Measurements from ENCODE around the gene CA9. TPM values are rescaled to one million over a fixed set of nuclear protein-coding genes. Genes with fewer than 3 reads are reported as not detected.

The CA9 gene
- total RNA-seq, 1 experiment from 2014 or later, result 6.6 TPM

- Histone ChIP-seq H3K9me2 (ENCODE audit: insufficient read depth) (no peaks in the 10 kb centered on the region), H3K4me3 (no peak overlapping the region), H3K4me1 (replicated peaks; ENCODE audit: insufficient read depth) (peaks cover 8% of the 10 kb centered on the region), H3K4me2 (no peak overlapping the region), H3K79me2 (ENCODE audit: low read depth) (no peaks in the 10 kb centered on the region), H3K9me3 (ENCODE audit: insufficient read depth, low read depth) (no peaks in the 10 kb centered on the region), H3F3A (ENCODE audit: insufficient read depth, low read depth) (peaks cover 8% of the 10 kb centered on the region; the same call in 1 of the 2 replicates), H3K27ac (no peak overlapping the region), H2AFZ (no peak overlapping the region), H4K20me1 (ENCODE audit: insufficient read depth) (no peaks in the 10 kb centered on the region), H3K27me3 (ENCODE audit: insufficient read depth, low read depth) (no peaks in the 10 kb centered on the region), H3K36me3 (ENCODE audit: low read depth) (peaks cover 4% of the 10 kb centered on the region; the same call in 1 of the 2 replicates)
- TF ChIP-seq CTCF (conservative IDR thresholded peaks at IDR 0.05), result no peak
- TF ChIP-seq EZH2 (IDR thresholded peaks at IDR 0.05; ENCODE audit: low read depth), result no peak
- BruUV-seq (replicated peaks), result no TSS peak
- ChIA-PET POLR2A (ENCODE audit: unreplicated experiment) (interaction anchor here (0.6 kb wide), 1 partner anchor 636 kb away, joined by 20 read pairs; no protein-coding TSS in a partner anchor), CTCF (no interaction called here)
- DNase-seq, result no peak
- intact Hi-C loops (cut with micrococcal nuclease; ENCODE audit: unreplicated experiment), result no loop called here
Observed at GRCh38 chr9:35717132-35717870, 43.6 kb downstream of the CA9 start.

GRCh38 chr9:35718721-35719511 is 45.2 kb downstream of the CA9 start:
- no peak overlapping the region for H3K4me3 ChIP-seq
- POLR2A ChIA-PET (ENCODE audit: unreplicated experiment), result no interaction called here
- no peaks in the 10 kb centered on the region for H3K9me3 ChIP-seq (ENCODE audit: insufficient read depth, low read depth)
- H3K79me2 ChIP-seq (ENCODE audit: low read depth), result no peaks in the 10 kb centered on the region
- H3K27me3 ChIP-seq (ENCODE audit: insufficient read depth, low read depth), result no peaks in the 10 kb centered on the region
- H4K20me1 ChIP-seq (ENCODE audit: insufficient read depth), result no peaks in the 10 kb centered on the region
- no peak overlapping the region for H3K27ac ChIP-seq
- intact Hi-C loops (cut with micrococcal nuclease; ENCODE audit: unreplicated experiment), result no loop called here
- DNase-seq, result no peak
- H3K9me2 ChIP-seq (ENCODE audit: insufficient read depth), result no peaks in the 10 kb centered on the region
- CTCF ChIA-PET, result no interaction called here
- TF ChIP-seq CTCF (conservative IDR thresholded peaks at IDR 0.05) (no peak), EZH2 (IDR thresholded peaks at IDR 0.05; ENCODE audit: low read depth) (no peak)
- no peak overlapping the region for H2AFZ ChIP-seq
- no peak overlapping the region for H3K4me2 ChIP-seq
- H3K36me3 ChIP-seq (ENCODE audit: low read depth), result peaks cover 4% of the 10 kb centered on the region; the same call in 1 of the 2 replicates
- no TSS peak for BruUV-seq (replicated peaks)
- no peaks in the 10 kb centered on the region for H3F3A ChIP-seq (ENCODE audit: insufficient read depth, low read depth)
- no peaks in the 10 kb centered on the region for H3K4me1 ChIP-seq (replicated peaks; ENCODE audit: insufficient read depth)

- H3K9me3 ChIP-seq (ENCODE audit: insufficient read depth, low read depth), result no peaks in the 10 kb centered on the region
- no peak for TF ChIP-seq EZH2 (IDR thresholded peaks at IDR 0.05; ENCODE audit: low read depth)
- no peak for TF ChIP-seq CTCF (conservative IDR thresholded peaks at IDR 0.05)
- CTCF ChIA-PET, result no interaction called here
- no TSS peak for BruUV-seq (replicated peaks)
- no peaks in the 10 kb centered on the region for H4K20me1 ChIP-seq (ENCODE audit: insufficient read depth)
- no peaks in the 10 kb centered on the region for H3K27me3 ChIP-seq (ENCODE audit: insufficient read depth, low read depth)
- peaks cover 4% of the 10 kb centered on the region; the same call in 1 of the 2 replicates for H3K36me3 ChIP-seq (ENCODE audit: low read depth)
- no peak for DNase-seq
- no peak overlapping the region for H3K4me2 ChIP-seq
- H2AFZ ChIP-seq, result no peak overlapping the region
- no peak overlapping the region for H3K27ac ChIP-seq
- no peaks in the 10 kb centered on the region for H3F3A ChIP-seq (ENCODE audit: insufficient read depth, low read depth)
- POLR2A ChIA-PET (ENCODE audit: unreplicated experiment), result no interaction called here
- intact Hi-C loops (cut with micrococcal nuclease; ENCODE audit: unreplicated experiment), result no loop called here
- H3K79me2 ChIP-seq (ENCODE audit: low read depth), result no peaks in the 10 kb centered on the region
- H3K4me3 ChIP-seq, result no peak overlapping the region
- H3K9me2 ChIP-seq (ENCODE audit: insufficient read depth), result no peaks in the 10 kb centered on the region
- no peaks in the 10 kb centered on the region for H3K4me1 ChIP-seq (replicated peaks; ENCODE audit: insufficient read depth)
Observed at GRCh38 chr9:35719546-35719945, 45.8 kb downstream of the CA9 start.
